B cell (primary cell): ENCODE results near the gene SLC39A11. TPM values are rescaled to one million over a fixed set of nuclear protein-coding genes. Genes with fewer than 3 reads are reported as not detected.

Experiments used
- ATAC-seq: fragments of 200-7000 bp; cut with Tn5 transposase; one replicate; pipeline ENCODE4 v1.10.0; 2021; ENCODE audit warnings: low read depth, mild to moderate bottlenecking, moderate number of reproducible peaks, moderate library complexity
- CTCF ChIA-PET: fragments of 350-600 bp; sonication (Branson Sonifier 250); formaldehyde crosslinking; loops from one replicate; lab custom pipeline; 2021; ENCODE audit warnings: antibody characterized with exemption, inconsistent platforms; lab: Charles Lee
- POLR2A ChIA-PET: fragments of 350-600 bp; sonication (Branson Sonifier 250); formaldehyde crosslinking; loops from one replicate; lab custom pipeline; 2021; ENCODE audit warnings: antibody characterized with exemption; lab: Charles Lee
- DNase-seq: peaks from one replicate; pipeline ENCODE4 v3.0.0; 2013
- H2AFZ ChIP-seq: 2 replicates; pipeline ENCODE4 v1.6.1; 2012; ENCODE audit warnings: mild to moderate bottlenecking, low read depth, low read length; ENCODE audit not compliant: insufficient read depth, poor library complexity, severe bottlenecking
- H3K27ac ChIP-seq, 2 donors: 1 replicate in 1 of 2; 2 replicates in 1 of 2; pipeline ENCODE4 v1.5.1; 2012 to 2013; ENCODE audit warnings: low read length in 2 of 2, mild to moderate bottlenecking in 2 of 2, moderate library complexity in 1 of 2
- H3K27me3 ChIP-seq, 4 experiments: fragments of 200-600 bp in 1 of 4; sonication (generic) in 1 of 4; replicated peaks in 1 of 4; 1 replicate in 2 of 4; 2 replicates in 2 of 4; pipeline versions ENCODE4 v1.6.1 to v1.7.0; 2013 to 2016; ENCODE audit warnings: low read length in 3 of 4, mild to moderate bottlenecking in 2 of 4, mixed read lengths in 1 of 4, moderate library complexity in 1 of 4; ENCODE audit not compliant: insufficient read depth in 4 of 4, control insufficient read depth in 3 of 4; ENCODE audit errors: control extremely low read depth in 1 of 4
- H3K36me3 ChIP-seq, 2 experiments: replicated peaks in 1 of 2; 1 replicate in 1 of 2; 2 replicates in 1 of 2; pipeline versions ENCODE4 v1.6.1 to v1.7.1; 2013; ENCODE audit warnings: low read length in 1 of 2; ENCODE audit not compliant: insufficient read depth in 2 of 2, control insufficient read depth in 1 of 2; ENCODE audit errors: control extremely low read depth in 1 of 2, extremely low read depth in 1 of 2
- H3K4me1 ChIP-seq, 2 donors: fragments of 200-600 bp in 1 of 2; sonication (generic) in 1 of 2; 1 replicate in 1 of 2; 2 replicates in 1 of 2; pipeline versions ENCODE4 v1.5.1 to v1.6.1; 2013 to 2017; ENCODE audit warnings: low read length in 2 of 2; ENCODE audit not compliant: control insufficient read depth in 2 of 2, insufficient read depth in 2 of 2
- H3K4me2 ChIP-seq: replicated peaks from 2 replicates; pipeline ENCODE3; 2012; ENCODE audit warnings: mild to moderate bottlenecking, low read depth, low read length; ENCODE audit not compliant: poor library complexity, severe bottlenecking
- H3K4me3 ChIP-seq, 5 experiments: fragments of 200-600 bp in 1 of 5; sonication (generic) in 1 of 5; 1 replicate in 3 of 5; 2 replicates in 2 of 5; pipeline versions ENCODE4 v1.5.1 to v1.7.0; 2011 to 2016; ENCODE audit warnings: low read length in 4 of 5, mild to moderate bottlenecking in 4 of 5, low read depth in 2 of 5, control low read depth in 1 of 5, moderate library complexity in 1 of 5; ENCODE audit not compliant: insufficient read depth in 1 of 5; ENCODE audit errors: control extremely low read depth in 1 of 5, extremely low read depth in 1 of 5
- H3K79me2 ChIP-seq: fragments of 200-600 bp; sonication (generic); one replicate; pipeline ENCODE4 v1.6.0; 2016; ENCODE audit warnings: low read length; ENCODE audit not compliant: control insufficient read depth, insufficient read depth
- H3K9ac ChIP-seq: fragments of 200-600 bp; sonication (generic); 2 replicates; pipeline ENCODE4 v1.6.1; 2017; ENCODE audit warnings: mild to moderate bottlenecking, low read length, moderate library complexity
- H3K9me3 ChIP-seq, 3 donors: one replicate each; pipeline versions ENCODE4 v1.6.1 to v1.7.1; 2013; ENCODE audit warnings: low read length in 2 of 3; ENCODE audit not compliant: control insufficient read depth in 2 of 3, insufficient read depth in 1 of 3; ENCODE audit errors: control extremely low read depth in 1 of 3
- H4K20me1 ChIP-seq: 2 replicates; pipeline ENCODE4 v1.6.0; 2012; ENCODE audit warnings: mild to moderate bottlenecking, low read length; ENCODE audit not compliant: insufficient read depth, control insufficient read depth, poor library complexity, severe bottlenecking
- H3K27ac Mint-ChIP-seq: one replicate; pipeline ENCODE4 v1.8.0; 2021; ENCODE audit warnings: mixed read lengths
- H3K27me3 Mint-ChIP-seq: one replicate; pipeline ENCODE4 v1.8.0; 2021; ENCODE audit warnings: mixed read lengths
- H3K4me1 Mint-ChIP-seq: one replicate; pipeline ENCODE4 v1.8.0; 2021; ENCODE audit warnings: mixed read lengths
- H3K4me3 Mint-ChIP-seq: one replicate; pipeline ENCODE4 v1.8.0; 2021; ENCODE audit warnings: mixed read lengths
- H3K9me3 Mint-ChIP-seq: one replicate; pipeline ENCODE4 v1.8.0; 2022; ENCODE audit warnings: mixed read lengths; ENCODE audit not compliant: insufficient read depth
- CTCF ChIP-seq: fragments of 200-600 bp; IDR thresholded peaks from one replicate; pipeline ENCODE4 v1.8.0; 2022; ENCODE audit warnings: antibody characterized with exemption, mild to moderate bottlenecking
- EZH2 ChIP-seq: IDR thresholded peaks from 2 replicates; pipeline ENCODE4 v1.6.1; 2012; ENCODE audit warnings: borderline replicate concordance, low read depth, mild to moderate bottlenecking, moderate library complexity, low read length; ENCODE audit not compliant: insufficient read depth, poor library complexity, severe bottlenecking
- WGBS: methylation state at CpG from one replicate; pipeline ENCODE4 v1.1.5; 2013; ENCODE audit warnings: missing lambda C conversion rate; ENCODE audit not compliant: insufficient coverage; 5-methylcytosine and 5-hydroxymethylcytosine counted together
- intact Hi-C: fragments of 100-400 bp; cut with micrococcal nuclease; formaldehyde crosslinking; loops from one replicate; pipeline ENCODE4 v1.10.0; 2022
- polyA plus RNA-seq: library from polyadenylated mRNA; depleted of rRNA; stranded (reverse); fragments of >200 nt; gene quantifications from 2 replicates; pipeline ENCODE4 v1.2.3, GENCODE V29; 2012
- total RNA-seq, 2 donors: library from RNA; stranded (reverse); fragments of 120-200 nt in 1 of 2; gene quantifications; 1 replicate in 1 of 2; 2 replicates in 1 of 2; pipeline versions ENCODE4 v1.2.3 to v1.2.4, GENCODE V29; 2013 to 2022

SLC39A11 gene
- total and polyA plus RNA-seq, 2 donors (not counting 1 experiment from before 2014, with no cell fraction given), result 6.9 to 39.6 TPM

- Histone ChIP-seq H3K4me1 (no peaks in the 10 kb centered on the region), H3K9me3 (no peaks in the 10 kb centered on the region), H3K4me2 (no peak overlapping the region), H4K20me1 (no peaks in the 10 kb centered on the region), H3K36me3 (no peaks in the 10 kb centered on the region), H3K27ac (no peak overlapping the region), H2AFZ (no peak overlapping the region), H3K27me3 (no peaks in the 10 kb centered on the region), H3K79me2 (no peaks in the 10 kb centered on the region), H3K9ac (no peak overlapping the region), H3K4me3 (no peak overlapping the region)
- TF ChIP-seq CTCF (no peak), EZH2 (no peak)
- 90% methylated on average over 5 of the region's 5 CpGs for WGBS
- ATAC-seq (no peak), DNase-seq (no peak)
- no peaks in the 10 kb centered on the region for H3K9me3 Mint-ChIP-seq
- H3K27ac Mint-ChIP-seq, result no peak overlapping the region
- ChIA-PET CTCF (no interaction called here), POLR2A (no interaction called here)
- H3K4me3 Mint-ChIP-seq, result no peak overlapping the region
- no peaks in the 10 kb centered on the region for H3K4me1 Mint-ChIP-seq
- intact Hi-C loops, result no loop called here
- no peaks in the 10 kb centered on the region for H3K27me3 Mint-ChIP-seq
These were observed 29.8 kb downstream of the SLC39A11 start for GRCh38 chr17:73062726-73063125.

GRCh38 chr17:73061161-73061560, 31.3 kb downstream of the SLC39A11 start:
- no peak overlapping the region for H3K9ac ChIP-seq
- H3K4me1 ChIP-seq, result no peaks in the 10 kb centered on the region
- H3K9me3 ChIP-seq, result no peaks in the 10 kb centered on the region
- no peaks in the 10 kb centered on the region for H3K9me3 Mint-ChIP-seq
- H3K27me3 ChIP-seq, result no peaks in the 10 kb centered on the region
- intact Hi-C loops, result no loop called here
- ATAC-seq (no peak), DNase-seq (no peak)
- no peak overlapping the region for H3K4me3 Mint-ChIP-seq
- no peaks in the 10 kb centered on the region for H3K79me2 ChIP-seq
- no peaks in the 10 kb centered on the region for H3K4me1 Mint-ChIP-seq
- no peak overlapping the region for H3K4me3 ChIP-seq
- H3K4me2 ChIP-seq, result no peak overlapping the region
- no peaks in the 10 kb centered on the region for H3K36me3 ChIP-seq
- ChIA-PET POLR2A (no interaction called here), CTCF (no interaction called here)
- H4K20me1 ChIP-seq, result no peaks in the 10 kb centered on the region
- H3K27ac ChIP-seq, result no peak overlapping the region
- TF ChIP-seq CTCF, result no peak
- TF ChIP-seq EZH2, result no peak
- no peak overlapping the region for H3K27ac Mint-ChIP-seq
- H3K27me3 Mint-ChIP-seq, result no peaks in the 10 kb centered on the region
- WGBS, result 97% methylated on average over 3 of the region's 4 CpGs
- H2AFZ ChIP-seq, result no peak overlapping the region
